GM19438 (cell line): ENCODE measurements around the gene RSL1D1.
"Not testable (repeated sequence)": the region's sequence is repeated elsewhere in the genome, so short reads cannot be mapped to it uniquely, and the experiment has no call there.

Experiments used
- ATAC-seq: cut with Tn5 transposase; IDR thresholded peaks from one replicate; pipeline ENCODE4 v1.9.1; 2021; ENCODE audit warnings: low read depth; ENCODE audit not compliant: unreplicated experiment

The RSL1D1 gene

GRCh38 chr16:11799509-11800381 is 51.6 kb downstream of the RSL1D1 start:
- ATAC-seq, result no peak

- ATAC-seq, result no peak
Measured at GRCh38 chr16:11799017-11799381, 52.3 kb downstream of the RSL1D1 start.

GRCh38 chr16:11797957-11798299 is 53.4 kb downstream of the RSL1D1 start:
- no peak for ATAC-seq

- peak; percentile 91 for ATAC-seq
Measured at GRCh38 chr16:11797166-11797956, 54.0 kb downstream of the RSL1D1 start, which contains the start of gene ZC3H7A. Gene ZC3H7A, minus strand, starts transcription at chr16:11797258. Its CDS starts 14,904 bp downstream, at chr16:11782354.

GRCh38 chr16:11796227-11797165 is 54.8 kb downstream of the RSL1D1 start:
- peak; percentile 4 for ATAC-seq

- ATAC-seq, result no peak
Measured at GRCh38 chr16:11795887-11796226, 55.5 kb downstream of the RSL1D1 start.

- no peak for ATAC-seq
Measured at GRCh38 chr16:11794996-11795886, 56.1 kb downstream of the RSL1D1 start.

GRCh38 chr16:11794447-11794846 is 56.9 kb downstream of the RSL1D1 start:
- no peak for ATAC-seq

GRCh38 chr16:11793840-11794239 is 57.5 kb downstream of the RSL1D1 start:
- ATAC-seq, result no peak

- no peak for ATAC-seq
Measured at GRCh38 chr16:11792410-11793241, 58.7 kb downstream of the RSL1D1 start.

- no peak for ATAC-seq
Measured at GRCh38 chr16:11791144-11791828, 60.1 kb downstream of the RSL1D1 start.

GRCh38 chr16:11788914-11789313 is 62.4 kb downstream of the RSL1D1 start:
- no peak for ATAC-seq

- ATAC-seq, result not testable (repeated sequence)
Measured at GRCh38 chr16:11784980-11785599, 66.3 kb downstream of the RSL1D1 start.

- not testable (repeated sequence) for ATAC-seq
Measured at GRCh38 chr16:11784381-11784780, 67.0 kb downstream of the RSL1D1 start.

- no peak for ATAC-seq
Measured at GRCh38 chr16:11784038-11784369, 67.3 kb downstream of the RSL1D1 start.
